WTC11 (cell line): Measurements from ENCODE around the gene FTH1. TPM values are rescaled to one million over a fixed set of nuclear protein-coding genes. Genes with fewer than 3 reads are reported as not detected.

ENCODE experiments used
- ATAC-seq: fragments of 200-7000 bp; cut with Tn5 transposase; 2 replicates; pipeline ENCODE4 v1.10.0; 2021; ENCODE audit warnings: mild to moderate bottlenecking, moderate library complexity
- CTCF ChIA-PET: fragments of 300-600 bp; sonication (Branson Sonifier 250); formaldehyde crosslinking; loops from one replicate; lab custom pipeline; 2021; ENCODE audit warnings: antibody characterized with exemption; lab: Charles Lee
- POLR2A ChIA-PET: fragments of 350-600 bp; sonication (Branson Sonifier 250); formaldehyde crosslinking; loops from one replicate; lab custom pipeline; 2021; ENCODE audit warnings: antibody characterized with exemption; lab: Charles Lee
- DNase-seq: peaks from one replicate; pipeline ENCODE4 v3.0.0; 2021; ENCODE audit warnings: low spot score
- H3K27ac Mint-ChIP-seq: 2 replicates; pipeline ENCODE4 v1.8.0; 2021; ENCODE audit warnings: mixed read lengths
- H3K27me3 Mint-ChIP-seq: 2 replicates; pipeline ENCODE4 v1.8.0; 2021; ENCODE audit warnings: low read depth, mild to moderate bottlenecking, moderate library complexity, mixed read lengths
- H3K36me3 Mint-ChIP-seq: 2 replicates; pipeline ENCODE4 v1.8.0; 2021; ENCODE audit warnings: mixed read lengths
- H3K4me1 Mint-ChIP-seq: 2 replicates; pipeline ENCODE4 v1.8.0; 2022; ENCODE audit warnings: mixed read lengths
- H3K4me3 Mint-ChIP-seq: 2 replicates; pipeline ENCODE4 v1.8.0; 2021; ENCODE audit warnings: mild to moderate bottlenecking, moderate library complexity, mixed read lengths
- H3K9me3 Mint-ChIP-seq: 2 replicates; pipeline ENCODE4 v1.8.0; 2021; ENCODE audit warnings: mixed read lengths
- CBFB ChIP-seq: sonication (generic); formaldehyde crosslinking; IDR thresholded peaks from 2 replicates; pipeline ENCODE4 v1.8.1; 2022; ENCODE audit warnings: mild to moderate bottlenecking, low read depth, missing genetic modification reagents
- CREM ChIP-seq: sonication (generic); formaldehyde crosslinking; IDR thresholded peaks from 2 replicates; pipeline ENCODE4 v1.8.1; 2022; ENCODE audit warnings: mild to moderate bottlenecking, missing genetic modification reagents, moderate library complexity
- E2F5 ChIP-seq: sonication (generic); formaldehyde crosslinking; IDR thresholded peaks from 2 replicates; pipeline ENCODE4 v1.8.1; 2022; ENCODE audit warnings: mild to moderate bottlenecking, moderate library complexity, missing genetic modification reagents
- EMX1 ChIP-seq: fragments of 250-450 bp; sonication (Bioruptor Pico); IDR thresholded peaks from 2 replicates; pipeline ENCODE4 v1.8.0; 2021; ENCODE audit warnings: mild to moderate bottlenecking
- FOXK1 ChIP-seq: sonication (generic); formaldehyde crosslinking; IDR thresholded peaks from 2 replicates; pipeline ENCODE4 v1.8.0; 2022; ENCODE audit warnings: mild to moderate bottlenecking, moderate library complexity, missing genetic modification reagents
- JAZF1 ChIP-seq: fragments of 250-450 bp; sonication (Bioruptor Pico); IDR thresholded peaks from 2 replicates; pipeline ENCODE4 v1.9.0; 2021; ENCODE audit warnings: moderate library complexity, mild to moderate bottlenecking, inconsistent platforms
- JUN ChIP-seq: sonication (generic); formaldehyde crosslinking; IDR thresholded peaks from 2 replicates; pipeline ENCODE4 v1.8.0; 2023; ENCODE audit warnings: mild to moderate bottlenecking, missing genetic modification reagents
- NFATC4 ChIP-seq: fragments of 250-450 bp; sonication (Bioruptor Pico); IDR thresholded peaks from 2 replicates; pipeline ENCODE4 v1.9.0; 2021; ENCODE audit warnings: mild to moderate bottlenecking
- NR2C2 ChIP-seq: sonication (generic); formaldehyde crosslinking; IDR thresholded peaks from 2 replicates; pipeline ENCODE4 v1.8.0; 2022; ENCODE audit warnings: mild to moderate bottlenecking, missing genetic modification reagents
- NR3C1 ChIP-seq: sonication (generic); formaldehyde crosslinking; conservative IDR thresholded peaks from 2 replicates; pipeline ENCODE4 v1.8.1; 2023; ENCODE audit warnings: low read depth, mild to moderate bottlenecking, missing genetic modification reagents
- PRDM15 ChIP-seq: sonication (generic); formaldehyde crosslinking; IDR thresholded peaks from 2 replicates; pipeline ENCODE4 v1.8.0; 2022; ENCODE audit warnings: missing genetic modification reagents
- PREB ChIP-seq: sonication (generic); formaldehyde crosslinking; IDR thresholded peaks from 2 replicates; pipeline ENCODE4 v1.8.1; 2022; ENCODE audit warnings: mild to moderate bottlenecking, missing genetic modification reagents, moderate library complexity, borderline replicate concordance
- TCF7 ChIP-seq: sonication (generic); formaldehyde crosslinking; IDR thresholded peaks from 2 replicates; pipeline ENCODE4 v1.8.0; 2022; ENCODE audit warnings: mild to moderate bottlenecking, low read depth, missing genetic modification reagents, moderate library complexity
- TEAD1 ChIP-seq: sonication (generic); formaldehyde crosslinking; IDR thresholded peaks from 2 replicates; pipeline ENCODE4 v1.8.0; 2022; ENCODE audit warnings: mild to moderate bottlenecking, missing genetic modification reagents
- ZBTB21 ChIP-seq: sonication (generic); formaldehyde crosslinking; IDR thresholded peaks from 2 replicates; pipeline ENCODE4 v1.8.1; 2023; ENCODE audit warnings: mild to moderate bottlenecking, missing genetic modification reagents, borderline replicate concordance
- ZNF396 ChIP-seq: fragments of 250-450 bp; sonication (Bioruptor Pico); IDR thresholded peaks from 2 replicates; pipeline ENCODE4 v1.8.0; 2021; ENCODE audit warnings: mild to moderate bottlenecking, moderate library complexity, borderline replicate concordance
- total RNA-seq: library from RNA; stranded (reverse); gene quantifications from 3 replicates; pipeline ENCODE4 v1.2.3, GENCODE V29; 2021
- TF ChIP-seq, protein P1 (sequence below): fragments of 250-450 bp; sonication (Bioruptor Pico); IDR thresholded peaks from 2 replicates; pipeline ENCODE4 v1.8.0; 2021; ENCODE audit warnings: mild to moderate bottlenecking
- TF ChIP-seq, protein P2 (sequence below): fragments of 250-450 bp; sonication (Bioruptor Pico); IDR thresholded peaks from 2 replicates; pipeline ENCODE4 v1.9.0; 2021; ENCODE audit warnings: mild to moderate bottlenecking, borderline replicate concordance
- TF ChIP-seq, protein P3 (sequence below): sonication (generic); formaldehyde crosslinking; IDR thresholded peaks from 2 replicates; pipeline ENCODE4 v1.8.1; 2022; ENCODE audit warnings: missing genetic modification reagents, borderline replicate concordance
- TF ChIP-seq, protein P4 (sequence below): fragments of 250-450 bp; sonication (Bioruptor Pico); IDR thresholded peaks from 2 replicates; pipeline ENCODE4 v1.9.0; 2021; ENCODE audit warnings: moderate library complexity, mild to moderate bottlenecking, inconsistent platforms, borderline replicate concordance

FTH1 gene
- total RNA-seq, 1 experiment from 2014 or later, result 1,108 TPM

GRCh38 chr11:61959114-61959513 lies 8.3 kb downstream of the FTH1 start:
- Mint-ChIP-seq H3K4me3 (no peak overlapping the region), H3K27ac (no peak overlapping the region; the same call in 1 of the 2 replicates), H3K9me3 (no peaks in the 10 kb centered on the region), H3K4me1 (peaks cover 5% of the 10 kb centered on the region; the same call in 1 of the 2 replicates), H3K36me3 (peaks cover 13% of the 10 kb centered on the region), H3K27me3 (peaks cover 21% of the 10 kb centered on the region)
- ChIA-PET CTCF (interaction anchor here (1.0 to 3.6 kb wide), 4 partner anchors 12 to 149 kb away, joined by 3 to 19 read pairs (median 9); no protein-coding TSS in a partner anchor), POLR2A (interaction anchor here (0.7 to 1.1 kb wide), 2 partner anchors 9 kb away, joined by 3 to 4 read pairs; partner anchors contain the start of gene BEST1)
- DNase-seq (peak; percentile 4), ATAC-seq (no peak)
- TF ChIP-seq ZNF396 (CRISPR knock-in tag) (no peak), CBFB (no peak), E2F5 (CRISPR knock-in tag) (no peak), NR3C1 (no peak), PREB (no peak), NR2C2 (CRISPR knock-in tag) (no peak), ZBTB21 (CRISPR knock-in tag) (no peak), JAZF1 (CRISPR knock-in tag) (no peak)
- TF ChIP-seq, protein P1, sequence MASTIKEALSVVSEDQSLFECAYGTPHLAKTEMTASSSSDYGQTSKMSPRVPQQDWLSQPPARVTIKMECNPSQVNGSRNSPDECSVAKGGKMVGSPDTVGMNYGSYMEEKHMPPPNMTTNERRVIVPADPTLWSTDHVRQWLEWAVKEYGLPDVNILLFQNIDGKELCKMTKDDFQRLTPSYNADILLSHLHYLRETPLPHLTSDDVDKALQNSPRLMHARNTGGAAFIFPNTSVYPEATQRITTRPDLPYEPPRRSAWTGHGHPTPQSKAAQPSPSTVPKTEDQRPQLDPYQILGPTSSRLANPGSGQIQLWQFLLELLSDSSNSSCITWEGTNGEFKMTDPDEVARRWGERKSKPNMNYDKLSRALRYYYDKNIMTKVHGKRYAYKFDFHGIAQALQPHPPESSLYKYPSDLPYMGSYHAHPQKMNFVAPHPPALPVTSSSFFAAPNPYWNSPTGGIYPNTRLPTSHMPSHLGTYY (CRISPR knock-in tag), result no peak
- TF ChIP-seq, protein P2, sequence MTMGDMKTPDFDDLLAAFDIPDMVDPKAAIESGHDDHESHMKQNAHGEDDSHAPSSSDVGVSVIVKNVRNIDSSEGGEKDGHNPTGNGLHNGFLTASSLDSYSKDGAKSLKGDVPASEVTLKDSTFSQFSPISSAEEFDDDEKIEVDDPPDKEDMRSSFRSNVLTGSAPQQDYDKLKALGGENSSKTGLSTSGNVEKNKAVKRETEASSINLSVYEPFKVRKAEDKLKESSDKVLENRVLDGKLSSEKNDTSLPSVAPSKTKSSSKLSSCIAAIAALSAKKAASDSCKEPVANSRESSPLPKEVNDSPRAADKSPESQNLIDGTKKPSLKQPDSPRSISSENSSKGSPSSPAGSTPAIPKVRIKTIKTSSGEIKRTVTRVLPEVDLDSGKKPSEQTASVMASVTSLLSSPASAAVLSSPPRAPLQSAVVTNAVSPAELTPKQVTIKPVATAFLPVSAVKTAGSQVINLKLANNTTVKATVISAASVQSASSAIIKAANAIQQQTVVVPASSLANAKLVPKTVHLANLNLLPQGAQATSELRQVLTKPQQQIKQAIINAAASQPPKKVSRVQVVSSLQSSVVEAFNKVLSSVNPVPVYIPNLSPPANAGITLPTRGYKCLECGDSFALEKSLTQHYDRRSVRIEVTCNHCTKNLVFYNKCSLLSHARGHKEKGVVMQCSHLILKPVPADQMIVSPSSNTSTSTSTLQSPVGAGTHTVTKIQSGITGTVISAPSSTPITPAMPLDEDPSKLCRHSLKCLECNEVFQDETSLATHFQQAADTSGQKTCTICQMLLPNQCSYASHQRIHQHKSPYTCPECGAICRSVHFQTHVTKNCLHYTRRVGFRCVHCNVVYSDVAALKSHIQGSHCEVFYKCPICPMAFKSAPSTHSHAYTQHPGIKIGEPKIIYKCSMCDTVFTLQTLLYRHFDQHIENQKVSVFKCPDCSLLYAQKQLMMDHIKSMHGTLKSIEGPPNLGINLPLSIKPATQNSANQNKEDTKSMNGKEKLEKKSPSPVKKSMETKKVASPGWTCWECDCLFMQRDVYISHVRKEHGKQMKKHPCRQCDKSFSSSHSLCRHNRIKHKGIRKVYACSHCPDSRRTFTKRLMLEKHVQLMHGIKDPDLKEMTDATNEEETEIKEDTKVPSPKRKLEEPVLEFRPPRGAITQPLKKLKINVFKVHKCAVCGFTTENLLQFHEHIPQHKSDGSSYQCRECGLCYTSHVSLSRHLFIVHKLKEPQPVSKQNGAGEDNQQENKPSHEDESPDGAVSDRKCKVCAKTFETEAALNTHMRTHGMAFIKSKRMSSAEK (CRISPR knock-in tag), result no peak
- TF ChIP-seq, protein P3, sequence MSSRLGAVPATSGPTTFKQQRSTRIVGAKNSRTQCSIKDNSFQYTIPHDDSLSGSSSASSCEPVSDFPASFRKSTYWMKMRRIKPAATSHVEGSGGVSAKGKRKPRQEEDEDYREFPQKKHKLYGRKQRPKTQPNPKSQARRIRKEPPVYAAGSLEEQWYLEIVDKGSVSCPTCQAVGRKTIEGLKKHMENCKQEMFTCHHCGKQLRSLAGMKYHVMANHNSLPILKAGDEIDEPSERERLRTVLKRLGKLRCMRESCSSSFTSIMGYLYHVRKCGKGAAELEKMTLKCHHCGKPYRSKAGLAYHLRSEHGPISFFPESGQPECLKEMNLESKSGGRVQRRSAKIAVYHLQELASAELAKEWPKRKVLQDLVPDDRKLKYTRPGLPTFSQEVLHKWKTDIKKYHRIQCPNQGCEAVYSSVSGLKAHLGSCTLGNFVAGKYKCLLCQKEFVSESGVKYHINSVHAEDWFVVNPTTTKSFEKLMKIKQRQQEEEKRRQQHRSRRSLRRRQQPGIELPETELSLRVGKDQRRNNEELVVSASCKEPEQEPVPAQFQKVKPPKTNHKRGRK (CRISPR knock-in tag), result no peak
- TF ChIP-seq, all 79 proteins: peak for 0

- no peak for DNase-seq
- no peak overlapping the region for H3K4me3 Mint-ChIP-seq
- peaks cover 26% of the 10 kb centered on the region for H3K27me3 Mint-ChIP-seq
- peaks cover 8% of the 10 kb centered on the region for H3K36me3 Mint-ChIP-seq
- ChIA-PET POLR2A (interaction anchor here (0.6 to 1.1 kb wide), 2 partner anchors 9 to 128 kb away, joined by 4 to 5 read pairs; partner anchors contain the start of gene BEST1), CTCF (interaction anchor here (0.9 to 3.6 kb wide), 5 partner anchors 11 to 150 kb away, joined by 3 to 19 read pairs (median 7); no protein-coding TSS in a partner anchor)
- no peak for ATAC-seq
- peaks cover 5% of the 10 kb centered on the region; the same call in 1 of the 2 replicates for H3K4me1 Mint-ChIP-seq
- H3K9me3 Mint-ChIP-seq, result no peaks in the 10 kb centered on the region
- no peak overlapping the region for H3K27ac Mint-ChIP-seq
- TF ChIP-seq CREM (CRISPR knock-in tag) (no peak), TCF7 (CRISPR knock-in tag) (no peak), CBFB (no peak), TEAD1 (CRISPR knock-in tag) (no peak), JUN (CRISPR knock-in tag) (no peak), E2F5 (CRISPR knock-in tag) (no peak), PRDM15 (CRISPR knock-in tag) (no peak), FOXK1 (no peak), NFATC4 (no peak), EMX1 (CRISPR knock-in tag) (no peak)
- TF ChIP-seq, protein P4, sequence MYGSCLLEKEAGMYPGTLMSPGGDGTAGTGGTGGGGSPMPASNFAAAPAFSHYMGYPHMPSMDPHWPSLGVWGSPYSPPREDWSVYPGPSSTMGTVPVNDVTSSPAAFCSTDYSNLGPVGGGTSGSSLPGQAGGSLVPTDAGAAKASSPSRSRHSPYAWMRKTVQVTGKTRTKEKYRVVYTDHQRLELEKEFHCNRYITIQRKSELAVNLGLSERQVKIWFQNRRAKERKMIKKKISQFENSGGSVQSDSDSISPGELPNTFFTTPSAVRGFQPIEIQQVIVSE, result no peak
Observed at GRCh38 chr11:61958590-61958989, 8.8 kb downstream of the FTH1 start.
